GM18870 (cell line): ENCODE measurements around the gene TMEM272.

Source experiments
- ATAC-seq: cut with Tn5 transposase; IDR thresholded peaks from one replicate; pipeline ENCODE4 v1.9.1; 2021; ENCODE audit warnings: moderate library complexity; ENCODE audit not compliant: unreplicated experiment

Gene TMEM272

DNA sequence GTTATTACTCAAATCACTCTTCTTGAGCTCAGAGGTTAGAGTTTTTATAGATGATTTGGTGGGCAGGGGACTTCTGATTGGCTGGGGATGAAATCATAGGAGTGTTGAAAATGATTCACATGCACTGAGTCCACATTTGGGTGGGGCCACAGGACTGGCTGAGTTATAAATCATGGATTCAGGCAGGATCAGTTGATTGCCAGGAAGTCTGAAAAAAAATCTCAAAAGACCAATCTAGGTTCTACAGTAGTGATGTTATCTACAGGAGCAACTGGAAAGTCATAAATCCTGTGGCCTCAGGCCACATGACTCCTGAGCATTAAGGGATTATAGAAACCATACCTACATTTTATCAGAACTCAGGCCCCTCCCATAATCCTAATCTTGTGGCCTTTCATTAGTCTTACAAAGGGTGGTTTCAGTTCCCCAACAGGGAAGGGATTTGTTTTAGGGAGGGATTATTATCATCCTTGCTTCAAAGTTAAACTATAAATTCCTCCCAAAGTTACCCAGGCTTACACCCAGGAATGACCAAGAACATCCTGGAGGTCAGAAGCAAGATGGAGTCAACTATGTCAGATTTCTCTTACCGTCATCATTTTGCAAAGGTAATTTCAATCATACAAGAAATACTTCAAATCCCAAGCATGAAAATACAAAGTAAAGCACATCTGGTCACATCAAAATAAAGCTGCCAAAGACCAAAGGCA, 11.2 kb upstream of the TMEM272 start:
- no peak for ATAC-seq

- ATAC-seq = no peak
Observed at GRCh38 chr13:51849145-51850101, 4.4 kb upstream of the TMEM272 start.

GRCh38 chr13:51848674-51849073, 3.7 kb upstream of the TMEM272 start:
- ATAC-seq = no peak

- no peak for ATAC-seq
Observed at GRCh38 chr13:51846756-51847155, 1.8 kb upstream of the TMEM272 start.

DNA sequence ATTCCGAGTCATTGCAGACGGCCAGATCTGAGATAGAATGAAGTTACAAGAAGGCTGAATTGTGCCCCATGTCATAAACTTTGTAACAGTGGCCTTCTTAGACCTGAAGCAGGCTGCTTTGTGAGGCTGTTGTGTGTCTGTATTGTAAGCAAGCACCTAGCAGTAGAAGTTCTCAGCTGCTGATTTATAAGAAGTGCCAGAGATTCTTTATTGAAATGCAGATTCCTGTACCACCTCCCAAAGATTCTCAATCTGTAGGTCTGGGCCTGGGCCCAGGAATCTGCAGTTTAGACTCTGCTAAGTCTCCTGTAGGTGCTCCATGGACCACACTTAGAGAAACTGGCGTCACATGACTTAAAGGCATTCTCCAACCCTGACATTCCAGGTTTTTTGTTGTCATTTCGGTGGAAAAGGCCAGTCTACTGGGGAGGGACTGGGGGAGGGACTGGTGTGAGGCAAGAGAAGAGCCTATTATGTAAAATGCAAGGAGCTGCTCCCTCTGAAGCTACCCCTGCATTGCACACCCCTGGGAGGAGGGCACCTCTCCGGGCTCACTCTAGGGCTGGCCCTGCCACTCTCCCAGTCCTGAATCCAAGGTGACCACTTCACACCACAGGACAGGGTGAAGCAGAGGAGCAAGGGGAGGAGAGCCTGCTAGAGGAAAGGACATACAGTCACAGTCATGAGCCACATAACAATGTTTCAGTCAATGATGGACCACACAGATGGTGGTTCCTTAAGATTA, 769 bp upstream of the TMEM272 start:
- no peak for ATAC-seq

- ATAC-seq = no peak
Observed at GRCh38 chr13:51843529-51843928, 1.4 kb downstream of the TMEM272 start.

GRCh38 chr13:51841732-51842131, 3.2 kb downstream of the TMEM272 start:
- no peak for ATAC-seq

DNA sequence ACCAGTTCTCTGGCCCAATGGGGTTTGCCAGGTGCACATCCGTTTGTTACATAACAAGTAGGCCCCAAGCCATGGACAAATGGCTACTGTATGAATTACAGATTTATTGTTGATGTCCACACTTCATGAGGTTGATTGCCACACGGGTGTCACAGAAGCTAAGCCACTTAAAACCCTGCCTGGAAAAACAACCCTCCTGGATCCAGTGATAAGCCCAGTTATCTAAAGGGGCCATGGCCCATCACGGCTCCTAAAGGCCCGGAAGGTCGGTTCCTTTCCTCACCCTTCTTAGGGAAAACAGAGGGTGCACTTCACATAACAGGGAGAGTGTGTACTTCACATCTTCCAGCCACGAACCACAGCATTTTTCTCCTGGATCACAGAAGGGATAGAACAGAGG, 4.1 kb downstream of the TMEM272 start:
- no peak for ATAC-seq

- ATAC-seq = no peak
Observed at GRCh38 chr13:51839711-51840540, 5.1 kb downstream of the TMEM272 start.

DNA sequence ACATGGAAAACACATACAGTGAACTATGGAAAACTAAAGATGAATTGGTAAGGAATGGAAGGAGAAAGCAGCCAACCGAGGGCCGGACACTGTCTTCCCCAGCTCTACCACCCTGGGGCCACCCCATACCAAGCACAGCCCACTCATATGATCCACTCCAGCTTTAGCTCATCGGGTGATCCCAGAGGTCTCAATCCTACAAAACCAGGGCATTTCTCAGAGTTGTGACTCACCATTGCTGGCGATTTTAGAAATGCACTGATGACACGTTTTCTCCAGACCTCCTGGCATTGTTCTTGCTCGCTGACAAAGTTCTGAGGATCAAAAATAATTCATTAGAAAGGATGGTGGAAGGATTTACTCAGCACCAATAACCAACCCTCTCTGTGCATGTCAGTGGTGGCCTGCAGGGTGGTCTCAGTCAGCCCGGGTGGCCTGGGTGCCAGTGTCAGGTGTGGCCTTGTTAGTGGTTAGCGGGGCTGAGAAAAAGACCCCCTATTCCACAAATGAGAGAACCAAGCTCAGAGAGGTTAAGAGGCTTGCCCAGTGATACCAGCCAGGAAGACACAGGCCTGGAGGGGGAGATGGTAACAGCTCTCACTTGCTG, 6.6 kb downstream of the TMEM272 start:
- ATAC-seq = no peak

- ATAC-seq = no peak
Observed at GRCh38 chr13:51837016-51837415, 8.0 kb downstream of the TMEM272 start.

DNA sequence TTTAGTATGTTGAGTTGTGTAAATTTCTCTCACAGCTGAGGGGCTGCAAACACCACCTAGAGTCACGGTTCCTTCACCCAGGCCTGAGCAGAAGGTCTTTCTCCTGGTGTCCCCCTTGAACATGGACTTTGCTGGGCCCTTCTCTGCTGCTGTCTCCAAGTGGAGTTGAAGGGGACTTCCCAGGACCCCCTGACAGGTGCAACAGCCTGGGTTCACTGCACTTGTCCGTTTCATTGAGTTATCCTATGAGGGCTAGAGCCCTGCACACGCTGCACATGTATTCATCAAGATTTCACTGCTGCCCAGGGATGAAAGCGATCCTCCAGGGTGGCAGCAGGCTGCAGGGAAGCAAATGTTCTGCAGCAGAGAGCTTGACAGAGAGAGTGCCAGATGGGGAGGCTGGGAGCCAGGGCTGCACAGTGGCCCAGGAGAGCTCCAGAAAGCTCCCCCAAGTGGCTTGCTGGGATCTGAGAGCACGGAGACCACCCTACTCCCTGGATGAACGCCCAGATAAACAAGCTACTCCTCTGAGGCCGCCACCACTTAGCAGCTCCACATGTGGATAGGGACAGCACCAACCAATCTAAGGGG, 10.3 kb downstream of the TMEM272 start:
- no peak for ATAC-seq

DNA sequence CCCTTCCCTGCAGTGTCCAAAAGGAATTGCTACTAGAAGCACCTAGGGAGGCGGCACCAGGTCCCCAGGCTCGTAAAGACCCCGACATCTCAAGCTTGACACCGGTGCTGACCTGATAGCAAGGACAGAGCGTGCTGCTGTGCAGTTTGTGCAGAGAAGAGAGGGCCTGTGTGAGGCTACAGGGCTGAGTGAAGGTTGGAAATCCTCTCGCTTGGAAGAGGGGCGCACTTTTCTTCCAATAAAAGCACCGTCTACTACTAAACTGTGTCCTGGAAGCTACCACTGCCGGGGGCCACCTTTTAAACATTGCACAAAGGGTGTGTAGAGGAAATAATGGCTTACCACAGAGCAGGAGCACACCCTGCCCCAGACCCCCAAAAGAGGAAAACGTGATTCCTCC, 11.0 kb downstream of the TMEM272 start:
- ATAC-seq = no peak

DNA sequence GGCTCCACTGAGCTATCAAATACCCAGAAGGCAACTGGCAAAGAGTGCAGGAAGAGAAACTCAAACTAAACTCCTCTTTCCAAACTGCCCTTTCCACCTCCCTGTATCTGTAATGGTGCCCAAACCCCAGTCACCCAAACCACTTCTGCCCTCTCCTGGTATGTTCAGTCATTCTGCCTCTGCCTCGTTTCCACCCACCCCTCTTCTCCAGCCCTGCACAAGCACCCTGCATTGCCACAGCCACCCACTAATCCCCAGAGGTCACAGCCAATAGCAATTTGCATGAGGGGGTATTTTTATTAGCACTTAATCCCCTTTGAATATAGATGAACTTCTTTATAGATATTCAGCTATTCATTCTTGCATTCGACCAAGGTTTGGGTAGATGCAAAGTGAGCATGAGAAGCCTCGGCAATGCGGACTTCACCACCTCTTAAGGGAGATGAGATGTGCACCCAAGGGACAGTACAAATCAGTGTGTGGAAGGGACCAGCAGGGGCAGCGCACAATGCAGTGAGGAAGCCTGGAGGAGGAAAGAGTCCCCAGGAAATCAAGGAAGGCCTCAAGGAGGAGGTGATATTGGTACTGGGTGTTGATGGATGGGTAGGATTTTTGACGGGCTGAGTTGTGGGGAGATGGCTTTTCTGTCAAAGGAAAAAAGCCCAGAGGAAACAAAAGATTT, 12.4 kb downstream of the TMEM272 start:
- ATAC-seq = no peak

- ATAC-seq = no peak
Observed at GRCh38 chr13:51831519-51831918, 13.5 kb downstream of the TMEM272 start.

- no peak for ATAC-seq
Observed at GRCh38 chr13:51829568-51829899, 15.4 kb downstream of the TMEM272 start.

GRCh38 chr13:51828730-51829567, 16.0 kb downstream of the TMEM272 start:
- no peak for ATAC-seq

DNA sequence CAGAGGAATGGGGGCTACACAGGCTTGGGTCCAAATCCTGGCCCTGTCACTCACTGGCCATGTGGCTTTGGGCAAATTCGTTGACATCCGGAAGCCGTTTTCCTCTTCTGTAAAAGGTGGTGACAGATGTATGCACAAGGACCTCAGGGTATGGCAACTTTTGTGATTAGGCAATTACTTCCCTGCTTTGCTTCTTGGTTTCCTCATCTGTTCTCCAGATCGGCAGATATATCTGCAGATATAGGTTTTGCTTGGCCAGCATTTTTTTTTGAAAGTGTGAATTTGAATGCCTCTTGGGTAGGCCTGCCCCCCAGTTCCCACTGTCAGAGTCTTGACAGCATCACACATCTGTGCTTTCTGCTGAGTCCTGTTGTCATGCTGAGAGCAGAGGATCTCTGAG, 17.7 kb downstream of the TMEM272 start:
- no peak for ATAC-seq
